Activated naive CD8-positive, alpha-beta T cell treated with anti-CD3 and anti-CD28 coated beads, Interleukin-2, amount 10 ng/mL, durations not matched to agents 7 days and 5 days (primary cell): ENCODE results near the gene BPNT1. TPM values are rescaled to one million over a fixed set of nuclear protein-coding genes. Genes with fewer than 3 reads are reported as not detected.
A peak's percentile ranks its signal among the peaks of the same experiment; 100 is the strongest.
"Not testable (repeated sequence)": the region's sequence is repeated elsewhere in the genome, so short reads cannot be mapped to it uniquely, and the experiment has no call there.

ENCODE experiments used
- ATAC-seq: fragments of 150-1000 bp; cut with Tn5 transposase; one replicate; pipeline ENCODE4 v1.10.0; 2021; ENCODE audit warnings: low read depth, moderate library complexity
- POLR2A ChIA-PET: fragments of 350-600 bp; sonication (Branson Sonifier 250); formaldehyde crosslinking; loops from one replicate; lab custom pipeline; 2021; ENCODE audit warnings: antibody characterized with exemption; lab: Charles Lee
- DNase-seq: peaks from one replicate; pipeline ENCODE4 v3.0.0; 2021
- H3K27ac Mint-ChIP-seq: one replicate; pipeline ENCODE4 v1.8.0; 2022; ENCODE audit warnings: mild to moderate bottlenecking, mixed read lengths
- H3K27me3 Mint-ChIP-seq: one replicate; pipeline ENCODE4 v1.8.0; 2022; ENCODE audit warnings: mild to moderate bottlenecking, moderate library complexity, mixed read lengths
- H3K36me3 Mint-ChIP-seq: one replicate; pipeline ENCODE4 v1.8.0; 2021; ENCODE audit warnings: mild to moderate bottlenecking, mixed read lengths
- H3K4me1 Mint-ChIP-seq: one replicate; pipeline ENCODE4 v1.8.0; 2021; ENCODE audit warnings: mixed read lengths
- H3K4me3 Mint-ChIP-seq: one replicate; pipeline ENCODE4 v1.8.0; 2022; ENCODE audit warnings: mild to moderate bottlenecking, moderate library complexity, mixed read lengths
- H3K9me3 Mint-ChIP-seq: one replicate; pipeline ENCODE4 v1.8.0; 2021; ENCODE audit warnings: mixed read lengths
- total RNA-seq, 2 experiments: library from RNA; stranded (reverse); gene quantifications; one replicate each; pipeline ENCODE4 v1.2.3, GENCODE V29; 2021

BPNT1 gene
- total RNA-seq, 2 experiments from 2014 or later: 18.4 to 23.3 TPM

GRCh38 chr1:220110473-220110872 lies 20.9 kb upstream of the BPNT1 start:
- H3K9me3 Mint-ChIP-seq, DNase-seq, POLR2A ChIA-PET, H3K27me3 Mint-ChIP-seq, H3K4me1 Mint-ChIP-seq, H3K27ac Mint-ChIP-seq, H3K4me3 Mint-ChIP-seq, ATAC-seq: not testable (repeated sequence)
- H3K36me3 Mint-ChIP-seq: peaks cover 14% of the 10 kb centered on the region

GRCh38 chr1:220099826-220100225 lies 10.2 kb upstream of the BPNT1 start:
- H3K36me3 Mint-ChIP-seq: peaks cover 17% of the 10 kb centered on the region
- H3K27ac Mint-ChIP-seq: no peak overlapping the region
- DNase-seq (no peak), ATAC-seq (no peak)
- H3K4me3 Mint-ChIP-seq: no peak overlapping the region
- H3K4me1 Mint-ChIP-seq: peaks cover 13% of the 10 kb centered on the region
- no peaks in the 10 kb centered on the region for H3K27me3 Mint-ChIP-seq
- POLR2A ChIA-PET: no interaction called here
- no peaks in the 10 kb centered on the region for H3K9me3 Mint-ChIP-seq

DNA sequence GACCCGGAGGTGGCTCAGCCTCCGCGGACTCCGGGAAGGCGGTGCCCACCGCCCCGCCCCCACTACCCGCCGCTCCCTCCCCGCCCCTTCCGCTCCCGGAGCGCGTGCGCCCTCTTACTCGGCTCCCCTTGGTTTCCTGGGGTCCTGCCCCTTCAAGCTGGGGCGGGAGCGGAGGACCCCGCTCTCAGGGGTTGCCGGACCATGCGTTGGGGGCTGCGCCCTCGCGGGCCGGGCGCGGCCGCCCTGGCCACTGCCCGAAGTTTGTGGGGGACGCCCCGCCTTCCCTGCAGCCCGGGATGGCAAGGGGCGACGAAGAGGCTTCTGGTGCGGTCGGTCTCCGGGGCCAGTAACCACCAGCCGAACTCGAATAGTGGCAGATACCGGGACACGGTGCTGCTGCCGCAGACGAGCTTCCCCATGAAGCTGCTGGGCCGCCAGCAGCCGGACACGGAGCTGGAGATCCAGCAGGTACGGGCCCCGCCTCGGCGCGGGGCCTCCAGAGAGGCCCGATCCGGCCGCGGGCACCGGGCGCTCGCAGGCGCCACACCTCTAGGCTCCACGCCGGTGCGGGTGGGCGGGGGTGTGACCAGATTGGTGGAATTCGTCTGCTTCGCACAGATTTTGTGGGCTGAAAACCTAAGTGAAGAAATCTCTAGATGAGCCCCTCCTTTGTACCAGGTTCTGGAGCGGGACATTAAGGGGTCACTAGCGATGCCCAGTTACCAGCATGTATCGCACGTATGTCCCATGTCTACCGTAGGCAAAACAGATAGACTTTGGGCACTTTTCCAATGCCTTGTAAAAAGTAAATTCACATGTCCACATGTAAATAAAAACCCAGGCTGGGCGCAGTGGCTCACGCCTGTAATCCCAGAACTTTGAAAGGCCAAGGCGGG lies 4.7 kb upstream of the BPNT1 start, which contains the start of gene IARS2:
Gene IARS2, plus strand, starts transcription at position 117 of the 896 bp plus-strand sequence. Its CDS starts 85 bp downstream, at position 202.
- DNase-seq: peak; percentile 93
- H3K36me3 Mint-ChIP-seq: peaks cover 10% of the 10 kb centered on the region
- peak within 1 kb of the TSS; percentile 73 for H3K4me3 Mint-ChIP-seq
- no peaks in the 10 kb centered on the region for H3K27me3 Mint-ChIP-seq
- peaks cover 19% of the 10 kb centered on the region for H3K4me1 Mint-ChIP-seq
- POLR2A ChIA-PET: interaction anchor here (0.8 to 1.3 kb wide), 3 partner anchors 51 to 96 kb away, joined by 4 to 6 read pairs (median 5); no protein-coding TSS in a partner anchor
- no peaks in the 10 kb centered on the region for H3K9me3 Mint-ChIP-seq
- ATAC-seq: peak; percentile 74
- H3K27ac Mint-ChIP-seq: peak within 1 kb of the TSS; percentile 61

GRCh38 chr1:220093361-220094015 lies 3.9 kb upstream of the BPNT1 start:
- DNase-seq (no peak), ATAC-seq (no peak)
- Mint-ChIP-seq H3K9me3 (no peaks in the 10 kb centered on the region), H3K4me1 (peaks cover 19% of the 10 kb centered on the region), H3K4me3 (no peak overlapping the region), H3K27me3 (no peaks in the 10 kb centered on the region), H3K27ac (peak overlapping the region; percentile 38), H3K36me3 (peaks cover 9% of the 10 kb centered on the region)
- POLR2A ChIA-PET: interaction anchor here (1.2 to 1.3 kb wide), 2 partner anchors 50 to 52 kb away, joined by 5 to 6 read pairs; no protein-coding TSS in a partner anchor

- Mint-ChIP-seq H3K9me3 (no peaks in the 10 kb centered on the region), H3K27me3 (no peaks in the 10 kb centered on the region), H3K4me3 (no peak overlapping the region), H3K27ac (no peak overlapping the region), H3K4me1 (peaks cover 17% of the 10 kb centered on the region), H3K36me3 (peaks cover 4% of the 10 kb centered on the region)
- no peak for ATAC-seq
- no peak for DNase-seq
- POLR2A ChIA-PET: no interaction called here
Observed at GRCh38 chr1:220092694-220093093, 3.1 kb upstream of the BPNT1 start.

DNA sequence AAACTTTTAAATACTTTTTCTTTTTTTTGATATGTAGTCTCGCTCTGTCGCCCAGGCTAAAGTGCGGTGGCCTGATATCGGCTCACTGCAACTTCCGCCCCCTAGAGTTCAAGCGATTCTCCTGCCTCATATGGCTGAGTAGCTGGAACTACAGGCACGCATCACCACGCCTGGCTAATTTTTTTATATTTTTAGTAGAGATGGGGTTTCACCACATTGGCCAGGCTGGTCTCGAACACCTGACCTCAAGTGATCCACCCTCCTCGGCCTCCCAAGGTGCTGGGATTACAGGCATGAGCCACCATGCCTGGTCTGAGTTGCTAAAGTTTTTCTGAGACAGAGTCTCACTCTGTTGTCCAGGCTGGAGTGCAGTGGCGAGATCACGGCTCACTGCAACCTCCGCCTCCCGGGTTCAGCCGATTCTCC lies 3.3 kb downstream of the BPNT1 start:
- ATAC-seq, H3K27ac Mint-ChIP-seq, H3K36me3 Mint-ChIP-seq, DNase-seq, H3K27me3 Mint-ChIP-seq, H3K4me1 Mint-ChIP-seq, POLR2A ChIA-PET, H3K9me3 Mint-ChIP-seq, H3K4me3 Mint-ChIP-seq: not testable (repeated sequence)

DNA sequence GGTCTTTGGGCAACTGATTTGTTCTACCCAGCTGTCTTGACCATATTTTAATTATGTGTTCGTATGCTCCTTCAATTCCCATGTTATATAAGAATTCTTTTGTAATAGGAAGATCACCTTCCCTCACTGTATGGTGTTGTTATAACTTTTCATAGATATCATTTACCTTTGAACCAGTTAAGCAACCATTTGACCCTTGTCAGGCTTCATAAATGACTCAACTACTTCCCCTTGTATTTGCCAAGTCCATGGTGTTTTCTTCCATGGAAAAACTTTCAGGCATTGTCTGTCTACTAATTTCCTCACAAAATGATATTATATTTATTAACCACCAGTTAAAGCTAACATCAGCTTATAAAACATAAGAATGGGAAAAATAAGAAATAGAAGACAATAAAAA lies 5.1 kb downstream of the BPNT1 start:
- ATAC-seq (no peak), DNase-seq (no peak)
- H3K4me3 Mint-ChIP-seq: no peak overlapping the region
- POLR2A ChIA-PET: no interaction called here
- H3K27me3 Mint-ChIP-seq: no peaks in the 10 kb centered on the region
- peaks cover 6% of the 10 kb centered on the region for H3K36me3 Mint-ChIP-seq
- H3K27ac Mint-ChIP-seq: no peak overlapping the region
- peaks cover 2% of the 10 kb centered on the region for H3K4me1 Mint-ChIP-seq
- H3K9me3 Mint-ChIP-seq: no peaks in the 10 kb centered on the region

DNA sequence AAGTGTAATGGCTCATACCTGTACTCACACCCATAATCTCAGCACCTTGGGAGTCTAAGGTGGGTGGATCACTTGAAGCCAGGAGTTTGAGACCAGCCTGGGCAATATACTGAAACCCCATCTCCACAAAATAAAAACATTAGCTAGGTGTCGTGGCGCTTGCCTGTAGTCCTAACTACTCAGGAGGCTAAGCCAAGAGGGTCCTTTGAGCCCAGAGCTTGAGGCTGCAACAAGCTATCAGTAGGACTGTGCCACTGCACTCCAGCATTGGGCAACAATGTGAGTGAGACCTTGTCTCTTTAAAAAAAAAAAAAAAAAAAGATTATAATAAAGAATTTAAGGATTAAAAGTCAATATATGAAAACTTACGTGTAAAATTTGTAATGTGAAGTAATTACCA lies 11.7 kb downstream of the BPNT1 start:
- H3K36me3 Mint-ChIP-seq: peaks cover 15% of the 10 kb centered on the region
- ATAC-seq: no peak
- no peak for DNase-seq
- peaks cover 2% of the 10 kb centered on the region for H3K4me1 Mint-ChIP-seq
- POLR2A ChIA-PET: interaction anchor here (0.7 kb wide), 1 partner anchor 108 kb away, joined by 5 read pairs; no protein-coding TSS in a partner anchor
- H3K27me3 Mint-ChIP-seq: no peaks in the 10 kb centered on the region
- no peak overlapping the region for H3K27ac Mint-ChIP-seq
- no peaks in the 10 kb centered on the region for H3K9me3 Mint-ChIP-seq
- H3K4me3 Mint-ChIP-seq: no peak overlapping the region

- no peaks in the 10 kb centered on the region for H3K27me3 Mint-ChIP-seq
- H3K4me3 Mint-ChIP-seq: no peak overlapping the region
- ATAC-seq: no peak
- H3K27ac Mint-ChIP-seq: no peak overlapping the region
- no peak for DNase-seq
- H3K9me3 Mint-ChIP-seq: no peaks in the 10 kb centered on the region
- peaks cover 2% of the 10 kb centered on the region for H3K4me1 Mint-ChIP-seq
- POLR2A ChIA-PET: interaction anchor here (0.7 kb wide), 2 partner anchors 13 to 107 kb away, joined by 5 read pairs; no protein-coding TSS in a partner anchor
- peaks cover 17% of the 10 kb centered on the region for H3K36me3 Mint-ChIP-seq
Observed at GRCh38 chr1:220076861-220077762, 12.5 kb downstream of the BPNT1 start.

- POLR2A ChIA-PET: no interaction called here
- Mint-ChIP-seq H3K36me3 (peaks cover 19% of the 10 kb centered on the region), H3K27ac (no peak overlapping the region), H3K27me3 (no peaks in the 10 kb centered on the region), H3K9me3 (no peaks in the 10 kb centered on the region), H3K4me3 (no peak overlapping the region), H3K4me1 (no peaks in the 10 kb centered on the region)
- DNase-seq (no peak), ATAC-seq (no peak)
Observed at GRCh38 chr1:220067269-220068204, 22.1 kb downstream of the BPNT1 start.

DNA sequence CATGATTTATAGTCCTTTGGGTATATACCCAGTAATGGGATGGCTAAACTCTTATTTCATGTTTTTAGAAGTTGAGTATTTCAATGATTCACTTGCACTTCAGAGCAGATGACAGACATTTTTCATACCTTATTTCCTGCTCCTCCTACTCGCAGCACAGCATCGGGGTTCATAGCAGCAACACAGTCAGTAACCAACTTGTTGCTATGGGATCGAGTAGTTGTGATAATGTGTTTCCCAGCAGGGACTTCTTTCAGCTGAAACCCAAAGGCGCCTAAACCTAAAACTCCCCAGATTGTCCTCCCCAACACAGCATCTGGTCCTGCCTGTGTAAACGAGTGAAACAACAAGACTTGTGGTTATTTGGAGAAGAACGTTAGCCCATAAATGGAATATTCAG lies 27.0 kb downstream of the BPNT1 start:
- POLR2A ChIA-PET: no interaction called here
- Mint-ChIP-seq H3K9me3 (no peaks in the 10 kb centered on the region), H3K27me3 (no peaks in the 10 kb centered on the region), H3K4me3 (no peak overlapping the region), H3K4me1 (no peaks in the 10 kb centered on the region), H3K36me3 (peaks cover 20% of the 10 kb centered on the region), H3K27ac (no peak overlapping the region)
- ATAC-seq (no peak), DNase-seq (no peak)

DNA sequence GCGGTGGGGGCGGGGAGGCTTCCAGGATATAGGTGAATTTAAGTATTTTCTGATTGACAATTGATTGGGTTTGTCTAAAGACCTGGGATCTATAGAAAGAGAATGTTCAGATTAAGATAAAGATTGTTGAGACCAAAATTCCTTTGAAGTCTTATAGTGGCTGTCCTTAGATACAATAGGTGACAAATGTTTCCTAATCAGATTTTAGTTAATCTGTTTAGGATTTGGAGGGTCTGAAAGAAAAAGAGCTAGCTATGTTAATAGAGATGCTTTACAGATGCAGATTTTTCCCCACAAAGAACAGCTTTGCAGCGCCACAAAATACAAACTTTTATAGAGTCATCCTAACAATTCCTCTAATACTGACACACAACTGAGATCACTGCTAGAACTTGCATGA lies 28.7 kb downstream of the BPNT1 start:
- Mint-ChIP-seq H3K36me3 (peaks cover 21% of the 10 kb centered on the region), H3K27me3 (no peaks in the 10 kb centered on the region), H3K4me3 (no peak overlapping the region), H3K9me3 (no peaks in the 10 kb centered on the region), H3K27ac (no peak overlapping the region), H3K4me1 (peaks cover 7% of the 10 kb centered on the region)
- POLR2A ChIA-PET: no interaction called here
- ATAC-seq: no peak
- no peak for DNase-seq
